C4-2B (cell line): Measurements from ENCODE around the gene LYZL1.
A peak's percentile ranks its signal among the peaks of the same experiment; 100 is the strongest.

ENCODE experiments used
- CTCF ChIP-seq: fragments of 450-650 bp; conservative IDR thresholded peaks from 2 replicates; pipeline ENCODE4 v1.5.1; 2017; ENCODE audit warnings: mild to moderate bottlenecking
- ZFX ChIP-seq: fragments of 450-650 bp; IDR thresholded peaks from 2 replicates; pipeline ENCODE4 v1.6.1; 2017

- TF ChIP-seq CTCF (peak; percentile 92), ZFX (no peak)
Observed at GRCh38 chr10:29239569-29240472, 49.0 kb upstream of the LYZL1 start.
